HG03280 (cell line): ENCODE data around the gene NUP50.

ENCODE experiments used
- ATAC-seq: cut with Tn5 transposase; IDR thresholded peaks from one replicate; pipeline ENCODE4 v1.9.1; 2021; ENCODE audit warnings: mild to moderate bottlenecking, moderate library complexity; ENCODE audit not compliant: unreplicated experiment

Gene NUP50

GRCh38 chr22:45192701-45193187 lies 29.0 kb downstream of the NUP50 start:
- no peak for ATAC-seq

- no peak for ATAC-seq
Observed at GRCh38 chr22:45194686-45195085, 31.0 kb downstream of the NUP50 start.

GRCh38 chr22:45195616-45196015 lies 31.9 kb downstream of the NUP50 start:
- ATAC-seq, result no peak

GRCh38 chr22:45196308-45196707 lies 32.6 kb downstream of the NUP50 start:
- ATAC-seq, result no peak

GRCh38 chr22:45196926-45197605 lies 33.3 kb downstream of the NUP50 start:
- no peak for ATAC-seq

GRCh38 chr22:45197606-45198462 lies 34.1 kb downstream of the NUP50 start:
- no peak for ATAC-seq

GRCh38 chr22:45198463-45198795 lies 34.7 kb downstream of the NUP50 start:
- no peak for ATAC-seq

- ATAC-seq, result no peak
Observed at GRCh38 chr22:45199723-45200122, 36.0 kb downstream of the NUP50 start.

- ATAC-seq, result no peak
Observed at GRCh38 chr22:45200230-45200629, 36.5 kb downstream of the NUP50 start.

GRCh38 chr22:45200860-45201511 lies 37.3 kb downstream of the NUP50 start:
- ATAC-seq, result no peak

- ATAC-seq, result no peak
Observed at GRCh38 chr22:45201678-45202332, 38.1 kb downstream of the NUP50 start.

- no peak for ATAC-seq
Observed at GRCh38 chr22:45202333-45203149, 38.8 kb downstream of the NUP50 start.

- no peak for ATAC-seq
Observed at GRCh38 chr22:45203150-45203951, 39.6 kb downstream of the NUP50 start.

GRCh38 chr22:45204241-45204640 lies 40.5 kb downstream of the NUP50 start:
- no peak for ATAC-seq

GRCh38 chr22:45204819-45205218 lies 41.1 kb downstream of the NUP50 start:
- no peak for ATAC-seq

- no peak for ATAC-seq
Observed at GRCh38 chr22:45205276-45205925, 41.7 kb downstream of the NUP50 start.

- ATAC-seq, result no peak
Observed at GRCh38 chr22:45206233-45206632, 42.5 kb downstream of the NUP50 start.

- no peak for ATAC-seq
Observed at GRCh38 chr22:45207533-45207932, 43.8 kb downstream of the NUP50 start.
